Right kidney (tissue), 9 donors: ENCODE results near the gene PSG7.
"Not testable (repeated sequence)": the region's sequence is repeated elsewhere in the genome, so short reads cannot be mapped to it uniquely, and the experiment has no call there.

Experiments used
- DNase-seq: peaks from one replicate; pipeline ENCODE4 v3.0.0-alpha.2; 2016
- long read RNA-seq, 8 donors: transcript quantifications; one replicate each; lab custom pipeline, GENCODE V29; 2026

Gene PSG7
- long read RNA-seq, donor 1, result 0 reads
- long read RNA-seq, donor 2, result 0 reads
- long read RNA-seq, donor 3, result 0 reads
- long read RNA-seq, donor 4, result 0 reads
- long read RNA-seq, donor 5, result 0 reads
- long read RNA-seq, donor 6, result 0 reads
- long read RNA-seq, donor 7, result 0 reads
- long read RNA-seq, donor 8, result 0 reads

- DNase-seq, result not testable (repeated sequence)
Observed at GRCh38 chr19:42937107-42937506, at the start of gene PSG7. Gene PSG7, minus strand, starts transcription at chr19:42937207. Its CDS starts 131 bp downstream, at chr19:42937076.

GRCh38 chr19:42985588-42985987, 48.6 kb upstream of the PSG7 start:
- no peak for DNase-seq

DNA sequence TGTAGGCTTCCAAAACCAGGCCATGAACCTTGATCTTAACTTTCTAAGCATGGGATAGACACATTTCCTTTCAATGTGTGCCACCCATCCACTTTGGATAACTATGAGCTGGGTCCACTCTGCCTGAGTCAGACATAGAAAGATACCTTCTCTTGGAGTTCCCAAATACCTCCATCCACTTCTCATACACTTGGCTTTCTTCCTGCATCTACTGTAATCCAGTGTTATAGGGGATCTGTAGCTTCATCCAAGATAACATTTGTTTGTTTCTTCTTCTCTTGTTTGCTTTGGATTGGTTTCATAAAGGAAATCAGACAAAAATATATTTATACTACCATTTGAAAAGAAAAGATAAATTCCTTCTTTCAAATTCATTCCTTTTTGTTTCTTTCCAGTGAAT, 45.1 kb upstream of the PSG7 start:
- not testable (repeated sequence) for DNase-seq

DNA sequence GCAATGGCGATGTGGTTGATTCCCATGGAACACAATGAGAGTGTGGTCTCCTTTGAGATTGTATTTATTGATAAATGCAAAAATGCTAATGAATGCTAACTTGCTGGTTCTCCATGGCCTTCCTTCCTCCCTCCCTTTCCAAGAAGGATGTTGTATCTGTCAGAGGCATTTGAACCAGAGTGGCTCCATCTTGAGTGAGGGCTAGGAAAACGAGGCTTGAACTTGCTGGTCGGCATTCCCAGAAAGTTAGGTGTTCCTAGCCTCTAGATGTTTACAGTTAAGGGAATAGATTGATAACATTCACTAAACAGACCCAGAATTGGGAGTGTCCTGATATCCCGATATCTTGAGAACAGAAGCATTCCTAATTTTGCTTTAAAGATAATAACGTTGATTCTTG, 34.4 kb upstream of the PSG7 start:
- not testable (repeated sequence) for DNase-seq

GRCh38 chr19:42965176-42965575, 28.2 kb upstream of the PSG7 start:
- DNase-seq, result no peak

DNA sequence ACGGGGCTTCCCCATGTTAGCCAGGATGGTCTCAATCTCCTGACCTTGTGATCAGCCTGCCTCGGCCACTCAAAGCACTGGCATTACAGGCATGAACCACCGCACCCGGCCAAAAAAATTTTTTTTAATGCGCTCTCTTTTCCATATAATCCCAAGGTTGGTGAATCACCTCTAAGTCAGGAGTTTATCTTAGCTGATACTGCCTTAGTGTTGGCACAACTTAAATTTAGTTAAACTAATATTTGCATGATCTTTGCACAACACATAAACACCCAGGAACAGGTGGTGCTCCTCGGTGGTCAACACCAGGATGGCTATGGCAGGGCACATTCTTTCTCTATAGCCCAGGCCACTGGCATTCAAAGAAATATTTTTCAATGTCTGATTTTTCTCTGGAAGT, 24.1 kb upstream of the PSG7 start:
- no peak for DNase-seq

DNA sequence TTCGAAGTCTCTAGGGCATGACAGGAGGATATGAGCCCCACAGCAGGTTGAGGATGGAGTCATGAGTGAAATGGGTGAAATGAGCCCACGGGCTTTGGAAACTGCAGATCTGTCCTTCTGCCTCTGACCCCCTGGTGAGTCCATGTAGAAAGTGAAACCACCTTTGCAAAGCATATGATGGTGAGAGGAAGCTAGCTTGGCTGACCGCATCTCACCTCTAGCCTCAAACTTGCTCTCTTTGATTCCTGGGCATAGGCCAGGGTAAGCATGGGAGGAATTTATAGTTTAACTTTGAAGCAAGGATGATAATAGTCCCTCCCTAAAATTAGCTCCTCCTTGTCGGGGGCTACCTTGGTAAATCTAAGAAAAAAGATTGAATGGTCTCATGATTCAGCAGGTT, 15.1 kb upstream of the PSG7 start:
- DNase-seq, result not testable (repeated sequence)

DNA sequence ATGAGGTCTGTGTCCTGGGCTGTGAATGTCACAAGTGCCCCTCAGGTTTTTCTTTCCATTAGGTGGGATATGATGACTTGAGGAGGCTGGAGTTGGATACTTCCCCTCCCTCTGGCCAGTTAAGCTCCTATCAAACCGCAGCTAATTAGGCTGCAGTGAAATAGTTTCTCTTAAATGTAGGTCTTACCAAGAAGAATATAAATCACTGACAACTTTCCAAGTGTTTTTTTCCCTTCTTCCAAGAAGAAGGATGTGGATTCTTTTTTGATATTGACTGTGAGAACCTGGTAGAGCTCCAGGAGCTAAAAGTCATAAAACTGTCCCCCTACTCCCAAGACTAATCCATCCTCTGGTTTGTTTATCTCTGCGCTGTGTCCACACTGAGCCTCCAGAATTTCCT, 14.5 kb upstream of the PSG7 start:
- DNase-seq, result not testable (repeated sequence)

DNA sequence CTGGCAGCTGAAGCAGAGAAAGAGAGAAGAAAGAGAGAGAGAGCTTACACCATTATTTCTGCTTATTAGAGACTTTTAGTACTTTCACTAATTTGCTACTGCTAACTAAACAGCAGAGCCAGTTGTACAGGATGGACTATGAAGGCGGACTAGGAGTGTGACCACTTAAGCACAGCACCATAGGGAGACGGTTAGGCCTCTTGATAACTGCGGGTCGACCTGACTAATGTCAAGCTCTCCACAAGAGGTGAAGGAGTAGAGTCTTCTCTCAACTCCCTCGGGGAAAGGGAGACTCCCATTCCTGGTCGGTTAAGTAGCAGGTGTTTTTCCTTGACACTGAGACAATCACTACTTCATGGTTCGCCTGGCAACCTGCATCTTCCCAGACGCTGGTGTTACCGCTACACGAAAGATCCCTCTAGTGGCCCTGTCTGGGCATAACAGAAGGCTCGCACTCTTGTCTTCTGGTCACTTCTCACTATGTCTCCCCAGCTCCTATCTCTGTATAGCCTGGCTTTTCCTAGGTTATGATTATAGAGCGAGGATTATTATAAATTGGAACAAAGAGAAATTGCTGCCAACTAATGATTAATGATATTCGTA, 5.3 kb upstream of the PSG7 start:
- DNase-seq, result no peak

- DNase-seq, result not testable (repeated sequence)
Observed at GRCh38 chr19:42934726-42935125, 2.3 kb downstream of the PSG7 start.

DNA sequence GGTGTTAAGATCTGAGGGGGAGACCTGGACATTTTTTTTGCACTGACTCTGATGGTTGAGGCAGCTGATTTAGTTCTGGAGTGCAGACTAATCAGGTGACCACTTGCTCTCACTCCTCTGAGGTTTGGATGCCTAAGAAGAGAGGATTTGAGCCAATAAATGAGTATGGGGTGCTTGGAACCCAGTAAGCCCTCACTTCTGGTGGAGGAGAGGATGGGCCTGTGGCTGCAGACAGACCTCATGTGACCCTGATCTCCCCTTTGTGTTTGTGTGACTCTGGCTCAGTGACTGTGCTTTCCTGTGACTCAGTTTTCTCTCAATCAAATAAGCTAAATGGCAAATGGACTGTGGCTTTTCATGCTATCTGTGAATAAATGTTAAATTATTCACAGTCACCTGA, 2.8 kb downstream of the PSG7 start:
- DNase-seq, result not testable (repeated sequence)

DNA sequence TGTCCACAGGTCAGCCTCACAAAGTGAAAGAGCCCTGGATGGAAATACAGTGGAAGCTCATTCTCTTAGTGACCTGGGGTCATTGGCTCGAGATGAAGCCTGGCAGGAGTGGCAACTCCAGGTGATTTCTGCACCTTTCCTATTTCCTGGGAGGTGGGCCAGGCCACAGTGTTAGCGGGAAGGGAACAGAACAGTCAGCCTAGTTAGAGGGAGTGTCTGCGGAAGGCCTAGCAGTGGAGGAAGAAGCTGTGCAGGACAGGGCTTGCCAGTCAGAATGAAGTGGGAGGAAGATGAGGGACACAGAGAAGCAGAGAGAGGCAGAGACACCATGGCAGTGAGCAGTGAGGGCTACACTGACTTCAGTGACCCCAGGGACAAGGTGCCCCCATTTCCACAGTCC, 3.6 kb downstream of the PSG7 start:
- DNase-seq, result not testable (repeated sequence)

DNA sequence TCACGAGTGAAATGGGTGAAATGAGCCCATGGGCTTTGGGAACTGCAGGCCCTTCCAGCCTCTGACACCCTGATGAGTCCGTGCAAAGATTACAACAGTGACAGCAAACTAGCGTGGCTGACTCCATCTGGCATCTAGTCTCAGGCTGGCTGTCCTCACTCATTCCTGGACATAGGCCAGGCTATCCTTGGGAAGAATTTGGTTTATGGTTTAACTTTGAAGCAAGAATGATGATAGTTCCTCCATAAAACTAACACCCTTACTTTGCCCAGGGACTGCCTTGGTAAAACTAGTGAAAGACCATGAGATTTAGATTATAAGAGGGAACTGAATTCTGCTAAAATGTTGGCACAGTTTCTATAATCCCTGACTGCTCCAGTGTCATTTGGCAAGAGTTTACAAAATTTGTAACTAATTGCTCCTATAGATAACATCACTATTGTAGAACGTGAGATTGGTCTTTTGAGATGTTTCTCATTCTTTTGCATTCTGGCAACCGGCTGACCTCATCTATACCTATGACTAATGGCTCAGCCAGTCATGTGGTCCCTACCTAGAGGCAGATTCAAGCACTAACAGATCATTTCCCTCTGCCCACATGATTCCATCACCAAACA, 4.4 kb downstream of the PSG7 start:
- DNase-seq, result not testable (repeated sequence)

- DNase-seq, result not testable (repeated sequence)
Observed at GRCh38 chr19:42930214-42930613, 6.8 kb downstream of the PSG7 start.

DNA sequence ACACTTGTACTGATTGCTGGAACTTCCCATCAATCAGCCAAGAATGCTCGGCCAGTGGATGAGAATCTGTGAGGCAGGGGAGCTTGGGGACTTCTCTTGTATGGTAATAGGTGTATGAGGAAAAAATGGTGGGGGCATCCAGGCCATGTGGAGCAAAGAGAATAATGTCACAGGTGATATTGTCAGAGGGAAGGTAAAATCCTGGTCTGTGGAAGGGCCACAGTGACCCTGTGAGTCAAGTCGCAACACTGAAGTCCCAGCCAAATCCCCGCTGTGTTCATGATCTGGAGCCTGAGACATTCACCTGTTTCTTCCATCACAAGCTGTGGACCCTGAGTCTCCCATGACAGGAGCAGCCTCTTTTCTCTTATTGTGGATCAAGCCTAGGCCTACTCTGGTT, 8.1 kb downstream of the PSG7 start:
- no peak for DNase-seq

- DNase-seq, result no peak
Observed at GRCh38 chr19:42926781-42927180, 10.2 kb downstream of the PSG7 start.

DNA sequence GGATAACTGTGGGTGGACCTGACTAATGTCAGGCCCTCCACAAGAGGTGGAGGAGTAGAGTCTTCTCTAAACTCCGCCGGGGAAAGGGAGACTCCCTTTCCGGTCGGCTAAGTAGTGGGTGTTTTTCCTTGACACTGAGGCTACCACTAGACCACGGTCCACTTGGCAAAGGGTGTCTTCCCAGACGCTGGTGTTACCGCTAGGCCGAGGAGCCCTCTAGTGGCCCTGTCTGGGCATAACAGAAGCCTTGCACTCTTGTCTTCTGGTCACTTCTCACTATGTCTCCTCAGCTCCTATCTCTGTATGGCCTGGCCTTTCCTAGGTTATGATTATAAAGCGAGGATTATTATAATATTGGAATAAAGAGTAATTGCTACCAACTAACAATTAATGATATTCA, 13.9 kb downstream of the PSG7 start:
- not testable (repeated sequence) for DNase-seq

GRCh38 chr19:42920971-42921370, 16.0 kb downstream of the PSG7 start:
- DNase-seq, result not testable (repeated sequence)

DNA sequence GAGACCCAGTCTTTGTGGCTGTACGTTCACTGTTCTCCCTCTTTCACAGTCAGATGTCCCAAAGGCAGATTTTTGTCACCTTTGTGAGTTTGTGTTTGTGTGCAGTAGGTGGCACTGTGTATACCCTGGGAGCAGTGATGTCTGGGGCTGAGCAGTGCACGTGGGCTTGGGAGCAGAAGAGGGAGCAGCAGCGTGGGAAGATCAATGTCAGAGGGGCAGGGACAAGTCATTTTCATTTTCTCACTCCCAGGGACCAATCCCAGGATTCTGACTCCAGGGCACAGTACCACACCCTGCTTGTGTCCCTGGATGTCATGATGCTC, 17.3 kb downstream of the PSG7 start:
- DNase-seq, result no peak

DNA sequence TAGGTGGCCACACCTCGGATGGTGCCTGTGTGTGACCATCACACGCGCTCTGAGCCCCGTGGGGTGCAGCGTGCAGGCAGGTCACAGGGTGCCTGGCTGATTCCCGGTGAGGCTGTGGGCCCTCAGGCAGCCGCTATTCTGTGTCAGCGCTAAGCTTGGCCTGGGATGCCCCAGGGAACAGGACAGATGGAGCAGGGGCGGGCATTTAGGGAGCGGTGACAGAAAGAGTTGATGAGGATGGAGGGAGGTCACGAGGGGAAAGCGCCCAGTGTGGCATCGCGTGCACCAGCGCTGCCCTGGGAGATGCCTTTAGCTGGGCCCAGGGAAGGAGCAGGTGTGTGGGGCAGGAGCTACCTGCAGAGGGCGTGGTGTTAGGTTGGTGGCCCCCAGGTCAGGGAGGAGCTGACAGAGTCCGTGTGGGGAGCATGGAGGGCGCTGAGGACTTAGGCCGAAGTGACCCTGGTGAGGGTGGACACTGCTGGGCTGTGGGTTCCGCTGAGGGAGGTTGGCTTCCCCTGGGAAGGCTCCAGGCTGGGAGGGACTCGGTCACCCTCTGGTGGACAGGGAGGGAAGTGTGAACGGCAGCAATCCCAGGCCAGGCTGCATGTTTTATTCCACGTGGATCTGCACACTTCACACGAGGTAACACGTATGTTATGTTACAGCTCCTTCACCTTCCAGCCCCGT, 17.8 kb downstream of the PSG7 start:
- DNase-seq, result not testable (repeated sequence)

DNA sequence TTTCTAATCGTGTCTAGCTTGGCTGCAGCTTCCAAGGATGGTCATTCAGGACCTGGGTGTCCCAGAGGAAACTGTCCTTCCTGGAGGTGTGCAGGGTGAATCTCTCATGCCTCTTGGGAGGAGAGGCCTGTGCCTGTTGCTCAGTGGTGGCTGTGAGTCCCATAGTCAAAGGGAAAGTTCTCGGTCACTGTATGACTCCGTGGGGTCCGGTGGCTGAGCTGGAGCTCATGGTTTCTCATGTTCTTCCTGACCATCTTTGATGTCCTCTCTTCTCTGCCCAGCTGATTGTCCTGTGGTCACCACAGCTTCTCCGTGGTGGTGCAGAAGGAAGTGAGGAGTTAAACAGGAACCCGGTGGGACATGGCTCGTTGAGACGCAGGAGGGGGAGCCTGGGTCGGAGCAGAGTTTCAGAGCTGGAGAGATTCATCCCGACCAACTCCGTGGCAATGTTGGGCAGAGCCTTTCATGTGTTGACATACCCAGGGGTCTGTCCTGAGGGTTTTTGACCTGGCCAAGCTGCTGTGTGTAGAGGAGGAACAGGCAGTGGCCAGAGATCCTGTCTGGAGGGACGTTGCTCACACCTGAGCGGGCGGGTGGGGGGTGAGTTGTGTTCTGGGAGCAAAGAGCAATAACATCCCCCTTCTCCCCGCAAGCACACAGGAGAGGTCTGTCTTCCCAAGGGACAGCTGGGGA, 18.5 kb downstream of the PSG7 start:
- DNase-seq, result not testable (repeated sequence)

DNA sequence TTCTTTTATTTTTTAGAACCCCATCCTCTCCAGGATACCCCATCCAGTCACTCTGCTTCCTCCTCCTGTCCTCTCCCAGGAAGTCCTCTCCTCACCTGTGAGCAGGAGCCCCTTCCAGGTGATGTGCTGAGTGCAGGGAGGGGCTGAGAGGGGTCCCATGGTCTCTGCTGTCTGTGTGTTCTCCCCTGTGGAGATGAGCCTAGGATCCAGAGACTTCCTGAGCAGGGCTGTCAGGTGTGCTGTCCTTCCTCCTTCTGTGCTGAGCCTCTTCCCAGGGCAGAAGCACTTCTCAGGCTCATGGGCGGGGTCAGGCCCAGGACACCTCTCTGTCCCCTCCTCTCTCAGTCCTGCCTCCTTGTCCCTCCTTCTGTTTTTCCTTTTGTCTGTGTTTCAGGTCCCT, 19.4 kb downstream of the PSG7 start, which contains the start of gene PSG6:
Gene PSG6 (minus strand): TSS at position 261 of the 400 bp plus-strand sequence. CDS start 102 bp downstream, at position 159.
- DNase-seq, result not testable (repeated sequence)

DNA sequence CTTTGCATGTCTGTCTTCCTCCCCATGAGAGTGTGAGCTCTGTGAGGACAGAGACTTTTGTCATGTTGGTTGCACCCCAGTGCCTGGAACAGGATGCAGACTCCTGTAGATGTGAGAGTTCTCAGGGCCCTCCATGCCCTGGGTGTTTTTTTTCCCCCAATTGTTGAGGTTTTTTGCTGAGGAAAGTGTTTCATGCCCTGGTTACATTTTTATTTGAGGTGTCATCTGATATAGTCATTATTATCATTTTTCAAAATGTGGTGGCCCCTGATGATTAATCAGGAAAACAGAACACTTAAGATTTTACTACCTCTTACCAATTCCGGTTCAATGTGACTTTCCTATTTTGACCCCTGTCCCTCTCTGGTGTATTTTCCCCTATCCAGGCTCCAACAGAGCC, 20.1 kb downstream of the PSG7 start:
- not testable (repeated sequence) for DNase-seq
